Ascending aorta (tissue), 2 donors: ENCODE results near the gene LINGO4. TPM values are rescaled to one million over a fixed set of nuclear protein-coding genes. Genes with fewer than 3 reads are reported as not detected.

Experiments used
- DNase-seq, 2 donors: peaks; one replicate each; pipeline ENCODE4 v3.0.0-alpha.2; 2019; ENCODE audit warnings: low spot score in 2 of 2
- H3K27ac ChIP-seq, 2 donors: fragments of 200-600 bp; sonication (generic); one replicate each; pipeline ENCODE4 v1.5.1; 2016 to 2017; ENCODE audit warnings: mild to moderate bottlenecking in 1 of 2
- H3K27me3 ChIP-seq: fragments of 200-600 bp; sonication (generic); one replicate; pipeline ENCODE4 v1.5.1; 2017
- H3K36me3 ChIP-seq, 2 donors: fragments of 200-600 bp; sonication (generic); one replicate each; pipeline ENCODE4 v1.5.1; 2016
- H3K4me1 ChIP-seq, 2 donors: fragments of 200-600 bp; sonication (generic); one replicate each; pipeline ENCODE4 v1.5.1; 2016 to 2017; ENCODE audit warnings: mild to moderate bottlenecking in 1 of 2
- H3K4me3 ChIP-seq, 2 donors: fragments of 200-600 bp; sonication (generic); one replicate each; pipeline ENCODE4 v1.5.1; 2016 to 2017; ENCODE audit warnings: mild to moderate bottlenecking in 1 of 2
- H3K9me3 ChIP-seq, 2 donors: fragments of 200-600 bp; sonication (generic); one replicate each; pipeline ENCODE4 v1.5.1; 2016
- CTCF ChIP-seq, 3 experiments: fragments of 200-600 bp in 2 of 3; fragments of 450-650 bp in 1 of 3; sonication (generic) in 2 of 3; IDR thresholded peaks; one replicate each; pipeline ENCODE4 v1.5.1; 2016 to 2019; ENCODE audit warnings: antibody characterized with exemption in 3 of 3, mild to moderate bottlenecking in 1 of 3, moderate library complexity in 1 of 3
- intact Hi-C: fragments of 100-400 bp; cut with DNase I; formaldehyde crosslinking; loops from one replicate; pipeline ENCODE4 v1.15.1; 2023
- total RNA-seq: library from RNA; depleted of rRNA; stranded (reverse); fragments of >200 nt; gene quantifications from one replicate; pipeline ENCODE4 v1.1.0, GENCODE V29; 2016

LINGO4 gene
- total RNA-seq, 1 donor from 2014 or later: not detected

GRCh38 chr1:151833172-151833900 lies 28.1 kb upstream of the LINGO4 start:
- Histone ChIP-seq H3K27me3 (peaks cover 2% of the 10 kb centered on the region), H3K4me1 (peaks cover 0 to 4% of the 10 kb centered on the region in 2 donors), H3K4me3 (no peak overlapping the region), H3K36me3 (no peaks in the 10 kb centered on the region), H3K27ac (no peak overlapping the region), H3K9me3 (no peaks in the 10 kb centered on the region)
- intact Hi-C loops: no loop called here
- no peak for TF ChIP-seq CTCF (IDR thresholded peaks at IDR 0.05)
- DNase-seq: no peak

- intact Hi-C loops: no loop called here
- H3K4me1 ChIP-seq: no peaks in the 10 kb centered on the region
- no peak overlapping the region for H3K27ac ChIP-seq
- no peak for TF ChIP-seq CTCF (IDR thresholded peaks at IDR 0.05)
- no peaks in the 10 kb centered on the region for H3K9me3 ChIP-seq
- DNase-seq: no peak
- no peaks in the 10 kb centered on the region for H3K27me3 ChIP-seq
- H3K4me3 ChIP-seq: no peak overlapping the region
- H3K36me3 ChIP-seq: no peaks in the 10 kb centered on the region
Measured at GRCh38 chr1:151832318-151832980, 27.2 kb upstream of the LINGO4 start.

- no peak for DNase-seq
- Histone ChIP-seq H3K27ac (no peak within 1 kb of the TSS), H3K9me3 (no peaks in the 10 kb centered on the region), H3K27me3 (no peaks in the 10 kb centered on the region), H3K4me1 (no peaks in the 10 kb centered on the region), H3K4me3 (no peak within 1 kb of the TSS), H3K36me3 (no peaks in the 10 kb centered on the region)
- no peak for TF ChIP-seq CTCF (IDR thresholded peaks at IDR 0.05)
- intact Hi-C loops: no loop called here
Measured at GRCh38 chr1:151831605-151832004, 26.4 kb upstream of the LINGO4 start, which contains the start of gene RORC. TSS of gene RORC (minus strand) at chr1:151831802. CDS start at chr1:151831764, 38 bp downstream.

DNA sequence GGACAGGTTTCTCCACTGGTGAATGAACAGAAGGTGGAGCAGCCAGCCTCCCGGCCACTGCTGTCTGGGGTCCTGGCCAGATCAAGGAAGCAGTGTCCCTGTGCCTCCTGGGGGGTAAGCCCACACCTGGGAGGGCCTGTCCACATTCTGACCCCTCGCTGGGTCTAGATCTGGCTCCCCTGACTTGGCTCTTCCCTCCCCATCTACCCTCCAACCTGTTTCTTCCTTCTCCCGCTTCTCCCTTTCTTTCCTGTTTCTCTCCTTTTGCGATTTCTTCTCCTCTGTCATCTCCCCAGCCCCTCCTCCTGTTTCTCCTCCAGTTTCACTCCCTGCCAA lies 26.0 kb upstream of the LINGO4 start:
- Histone ChIP-seq H3K4me3 (no peak overlapping the region), H3K27ac (no peak overlapping the region), H3K4me1 (no peaks in the 10 kb centered on the region), H3K27me3 (no peaks in the 10 kb centered on the region), H3K36me3 (no peaks in the 10 kb centered on the region), H3K9me3 (no peaks in the 10 kb centered on the region)
- no peak for DNase-seq
- no peak for TF ChIP-seq CTCF (IDR thresholded peaks at IDR 0.05)
- intact Hi-C loops: no loop called here

DNA sequence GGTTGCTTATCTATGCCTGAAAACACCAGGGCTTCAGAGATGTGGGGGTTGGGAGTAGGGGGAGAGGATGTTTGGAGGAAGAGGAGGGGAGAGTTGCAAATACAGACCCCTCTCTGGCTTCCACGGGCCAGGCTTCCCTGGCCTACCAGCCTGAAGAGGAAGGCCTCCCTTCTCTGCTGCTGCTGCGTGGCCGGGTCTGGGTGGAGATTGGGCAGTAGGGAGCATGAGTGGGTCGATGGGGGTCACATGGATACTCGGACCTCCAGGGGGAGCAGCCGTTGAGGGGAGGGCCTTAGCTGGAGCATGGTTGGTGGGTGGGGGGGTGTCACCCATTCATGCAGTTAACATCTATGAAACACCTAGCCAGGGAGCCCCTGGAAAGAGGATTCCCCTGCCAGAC lies 24.8 kb upstream of the LINGO4 start:
- Histone ChIP-seq H3K4me1 (no peaks in the 10 kb centered on the region), H3K9me3 (no peaks in the 10 kb centered on the region), H3K36me3 (no peaks in the 10 kb centered on the region), H3K27me3 (no peaks in the 10 kb centered on the region), H3K4me3 (no peak overlapping the region), H3K27ac (no peak overlapping the region)
- intact Hi-C loops: no loop called here
- no peak for DNase-seq
- TF ChIP-seq CTCF (IDR thresholded peaks at IDR 0.05): no peak
